PC-3 (cell line): ENCODE results near the gene SLC9A3. TPM values are rescaled to one million over a fixed set of nuclear protein-coding genes. Genes with fewer than 3 reads are reported as not detected.

Source experiments
- ATAC-seq: fragments of 200-7000 bp; cut with Tn5 transposase; 2 replicates; pipeline ENCODE4 v1.9.1; 2020; ENCODE audit warnings: mild to moderate bottlenecking, moderate library complexity
- BruUV-seq: library from RNA; stranded (reverse); fragments of 400-500 nt; replicated peaks from 2 replicates; lab custom pipeline; 2021; lab: Mats Ljungman, UMichigan
- CTCF ChIA-PET: fragments of 300-600 bp; sonication (Branson Sonifier 250); formaldehyde crosslinking; loops from one replicate; lab custom pipeline; 2022; ENCODE audit warnings: antibody characterized with exemption; lab: Charles Lee
- POLR2A ChIA-PET: fragments of 300-600 bp; sonication (Branson Sonifier 250); formaldehyde crosslinking; loops from one replicate; lab custom pipeline; 2022; ENCODE audit warnings: antibody characterized with exemption; ENCODE audit not compliant: unreplicated experiment; lab: Charles Lee
- DNase-seq: peaks from one replicate; pipeline ENCODE4 v3.0.0-alpha.2; 2015
- H2AFZ ChIP-seq: fragments of 300-600 bp; sonication (generic); 2 replicates; pipeline ENCODE4 v1.6.0; 2016; ENCODE audit warnings: antibody characterized with exemption, low read length
- H3F3A ChIP-seq: fragments of 300-600 bp; sonication (generic); one replicate; pipeline ENCODE4 v1.6.0; 2017; ENCODE audit warnings: antibody characterized with exemption, low read length, control low read depth, mild to moderate bottlenecking; ENCODE audit not compliant: unreplicated experiment
- H3K27ac ChIP-seq: fragments of 300-600 bp; sonication (generic); 2 replicates; pipeline ENCODE4 v1.5.1; 2016; ENCODE audit warnings: mild to moderate bottlenecking, low read length
- H3K27me3 ChIP-seq: fragments of 300-600 bp; sonication (generic); 2 replicates; pipeline ENCODE4 v1.6.1; 2016; ENCODE audit warnings: low read length, mixed read lengths
- H3K36me3 ChIP-seq: fragments of 300-600 bp; sonication (generic); 2 replicates; pipeline ENCODE4 v1.6.1; 2016; ENCODE audit warnings: low read depth, mixed run types, low read length, mixed read lengths
- H3K4me1 ChIP-seq: fragments of 300-600 bp; sonication (generic); 2 replicates; pipeline ENCODE4 v1.5.1; 2016; ENCODE audit warnings: low read length; ENCODE audit not compliant: insufficient read depth
- H3K4me2 ChIP-seq: fragments of 300-600 bp; sonication (generic); 2 replicates; pipeline ENCODE4 v1.6.0; 2016; ENCODE audit warnings: low read length
- H3K4me3 ChIP-seq: fragments of 300-600 bp; sonication (generic); 2 replicates; pipeline ENCODE4 v1.5.1; 2016; ENCODE audit warnings: mild to moderate bottlenecking, low read length, mixed read lengths
- H3K79me2 ChIP-seq: fragments of 300-600 bp; sonication (generic); 2 replicates; pipeline ENCODE4 v1.6.1; 2017; ENCODE audit warnings: low read length, mixed read lengths
- H3K9ac ChIP-seq: fragments of 300-600 bp; sonication (generic); 2 replicates; pipeline ENCODE4 v1.6.0; 2016; ENCODE audit warnings: mild to moderate bottlenecking, low read length
- H3K9me2 ChIP-seq: fragments of 300-600 bp; sonication (generic); replicated peaks from 2 replicates; pipeline ENCODE4 v1.6.1; 2016; ENCODE audit warnings: mixed run types, low read length, mixed read lengths
- H3K9me3 ChIP-seq: fragments of 300-600 bp; sonication (generic); 2 replicates; pipeline ENCODE4 v1.6.1; 2016; ENCODE audit warnings: low read length, mixed read lengths
- H4K20me1 ChIP-seq: fragments of 300-600 bp; sonication (generic); 2 replicates; pipeline ENCODE4 v1.6.1; 2016; ENCODE audit warnings: low read length, mixed read lengths
- EZH2 ChIP-seq: fragments of 300-600 bp; sonication (generic); IDR thresholded peaks from one replicate; pipeline ENCODE4 v1.6.1; 2017; ENCODE audit warnings: antibody characterized with exemption, mild to moderate bottlenecking, low read length; ENCODE audit not compliant: unreplicated experiment
- EZH2phosphoT487 ChIP-seq: fragments of 300-600 bp; sonication (generic); IDR thresholded peaks from 2 replicates; pipeline ENCODE4 v1.6.1; 2018; ENCODE audit warnings: mild to moderate bottlenecking, antibody characterized with exemption, low read length, borderline replicate concordance
- intact Hi-C: fragments of 100-400 bp; cut with micrococcal nuclease; formaldehyde crosslinking; loops from 2 replicates; pipeline ENCODE4 v1.9.0; 2023
- total RNA-seq: library from RNA; depleted of rRNA; stranded (reverse); fragments of >200 nt; gene quantifications from 2 replicates; pipeline ENCODE4 v1.2.3, GENCODE V29; 2014
- TF ChIP-seq, protein P1 (sequence below): fragments of 300-600 bp; sonication (generic); conservative IDR thresholded peaks from 2 replicates; pipeline ENCODE4 v1.5.1; 2017; ENCODE audit warnings: antibody characterized with exemption, low read depth, mild to moderate bottlenecking, low read length

SLC9A3 gene
- total RNA-seq, 1 experiment from 2014 or later = 4.9 TPM

DNA sequence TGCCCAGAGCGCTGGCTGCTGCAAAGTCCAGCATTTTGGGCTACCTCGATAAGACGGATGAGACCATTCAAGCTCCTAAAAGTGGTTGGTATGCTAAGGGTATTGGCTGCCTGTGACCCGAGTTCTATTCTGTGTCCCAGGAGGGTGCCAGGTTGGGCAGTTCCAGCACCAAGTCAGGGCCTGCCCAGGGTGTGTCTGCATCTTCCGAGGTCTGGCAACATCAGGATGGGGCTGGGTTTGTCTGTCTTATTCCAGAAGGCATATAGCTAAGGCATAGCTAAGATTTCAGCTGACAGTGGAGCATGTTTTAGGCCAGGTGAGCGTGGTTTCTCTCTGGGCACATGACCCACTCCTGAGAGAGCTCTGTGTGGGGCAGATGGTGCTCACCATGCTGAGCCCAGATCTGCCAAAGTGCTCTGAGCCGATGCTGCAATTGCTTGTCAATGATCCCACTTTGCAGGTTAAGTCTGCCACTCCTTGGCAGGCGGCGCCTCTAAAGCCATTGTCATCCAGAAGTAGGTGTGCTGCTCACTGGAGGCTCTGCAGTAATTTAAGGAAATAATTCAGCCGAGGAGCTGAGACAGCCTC lies 7.8 kb downstream of the SLC9A3 start:
- ChIA-PET CTCF (no interaction called here), POLR2A (no interaction called here)
- Histone ChIP-seq H3K4me2 (no peak overlapping the region), H2AFZ (no peak overlapping the region), H3K4me3 (no peak overlapping the region), H3K27me3 (peaks cover 21% of the 10 kb centered on the region), H3K9me3 (no peaks in the 10 kb centered on the region), H3K9me2 (no peaks in the 10 kb centered on the region), H3K27ac (no peak overlapping the region), H3F3A (no peaks in the 10 kb centered on the region), H3K9ac (no peak overlapping the region), H3K79me2 (no peaks in the 10 kb centered on the region), H3K4me1 (no peaks in the 10 kb centered on the region), H4K20me1 (no peaks in the 10 kb centered on the region), H3K36me3 (no peaks in the 10 kb centered on the region)
- BruUV-seq = no TSS peak
- intact Hi-C loops = no loop called here
- DNase-seq (no peak), ATAC-seq (no peak)
- TF ChIP-seq, protein P1, sequence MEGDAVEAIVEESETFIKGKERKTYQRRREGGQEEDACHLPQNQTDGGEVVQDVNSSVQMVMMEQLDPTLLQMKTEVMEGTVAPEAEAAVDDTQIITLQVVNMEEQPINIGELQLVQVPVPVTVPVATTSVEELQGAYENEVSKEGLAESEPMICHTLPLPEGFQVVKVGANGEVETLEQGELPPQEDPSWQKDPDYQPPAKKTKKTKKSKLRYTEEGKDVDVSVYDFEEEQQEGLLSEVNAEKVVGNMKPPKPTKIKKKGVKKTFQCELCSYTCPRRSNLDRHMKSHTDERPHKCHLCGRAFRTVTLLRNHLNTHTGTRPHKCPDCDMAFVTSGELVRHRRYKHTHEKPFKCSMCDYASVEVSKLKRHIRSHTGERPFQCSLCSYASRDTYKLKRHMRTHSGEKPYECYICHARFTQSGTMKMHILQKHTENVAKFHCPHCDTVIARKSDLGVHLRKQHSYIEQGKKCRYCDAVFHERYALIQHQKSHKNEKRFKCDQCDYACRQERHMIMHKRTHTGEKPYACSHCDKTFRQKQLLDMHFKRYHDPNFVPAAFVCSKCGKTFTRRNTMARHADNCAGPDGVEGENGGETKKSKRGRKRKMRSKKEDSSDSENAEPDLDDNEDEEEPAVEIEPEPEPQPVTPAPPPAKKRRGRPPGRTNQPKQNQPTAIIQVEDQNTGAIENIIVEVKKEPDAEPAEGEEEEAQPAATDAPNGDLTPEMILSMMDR = no peak
- TF ChIP-seq EZH2 (no peak), EZH2phosphoT487 (no peak)

DNA sequence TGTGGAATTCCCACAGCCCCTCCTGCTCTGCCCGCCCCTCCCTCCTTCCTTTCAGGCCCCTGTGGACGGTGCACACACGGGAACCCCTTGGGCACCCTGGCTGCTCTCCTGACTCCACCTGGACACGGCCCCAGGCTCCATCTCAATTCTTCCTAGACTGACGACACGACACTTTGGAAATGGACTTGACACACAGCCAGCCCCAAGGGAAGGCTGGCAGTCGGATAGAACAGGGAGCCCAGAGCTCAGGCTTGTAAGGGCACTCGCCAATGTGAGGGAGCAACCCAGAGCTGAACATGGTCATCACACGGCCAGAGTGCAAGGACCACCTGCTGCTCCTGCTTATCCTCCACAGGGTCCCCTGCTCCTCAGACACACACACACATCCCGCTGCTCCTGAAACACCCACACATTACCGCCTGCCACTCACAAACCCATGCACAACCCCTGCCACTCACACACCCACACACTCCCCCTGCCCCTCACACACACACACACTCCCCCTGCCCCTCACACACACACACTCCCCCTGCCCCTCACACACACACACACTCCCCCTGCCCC lies 8.9 kb downstream of the SLC9A3 start:
- Histone ChIP-seq H3K4me1 (no peaks in the 10 kb centered on the region), H3K27me3 (peaks cover 21% of the 10 kb centered on the region), H3K9ac (no peak overlapping the region), H3K4me2 (no peak overlapping the region), H4K20me1 (no peaks in the 10 kb centered on the region), H3K36me3 (no peaks in the 10 kb centered on the region), H2AFZ (no peak overlapping the region), H3F3A (no peaks in the 10 kb centered on the region), H3K4me3 (no peak overlapping the region), H3K27ac (no peak overlapping the region), H3K79me2 (no peaks in the 10 kb centered on the region), H3K9me2 (no peaks in the 10 kb centered on the region), H3K9me3 (no peaks in the 10 kb centered on the region)
- BruUV-seq = no TSS peak
- DNase-seq (no peak), ATAC-seq (no peak)
- ChIA-PET CTCF (no interaction called here), POLR2A (no interaction called here)
- intact Hi-C loops = no loop called here
- TF ChIP-seq, protein P1 = no peak
- TF ChIP-seq EZH2 (no peak), EZH2phosphoT487 (no peak)

DNA sequence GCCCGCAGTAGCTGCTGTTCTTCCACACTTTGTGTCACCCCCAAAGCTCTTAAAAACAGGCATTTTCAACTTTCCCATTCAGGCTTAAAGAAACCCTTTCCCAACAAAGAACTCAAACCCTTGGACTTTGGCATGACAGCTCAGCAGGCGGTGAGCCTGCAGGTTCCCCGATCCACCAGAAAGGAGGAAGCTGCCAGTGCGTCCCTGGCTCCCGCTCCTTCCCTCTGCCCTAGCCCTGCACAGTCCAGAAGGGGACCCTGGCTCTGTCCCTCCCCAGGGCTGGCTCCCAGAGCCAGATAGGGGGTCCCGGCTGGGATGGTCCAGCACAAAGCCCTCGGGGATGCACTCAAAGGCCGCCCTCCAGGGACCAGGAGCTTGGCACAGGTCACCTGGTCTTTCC lies 9.6 kb downstream of the SLC9A3 start:
- no peak overlapping the region for H3K9ac ChIP-seq
- H4K20me1 ChIP-seq = no peaks in the 10 kb centered on the region
- no peaks in the 10 kb centered on the region for H3K36me3 ChIP-seq
- POLR2A ChIA-PET = no interaction called here
- H3K27ac ChIP-seq = no peak overlapping the region
- BruUV-seq = no TSS peak
- H3K79me2 ChIP-seq = no peaks in the 10 kb centered on the region
- TF ChIP-seq EZH2 = no peak
- TF ChIP-seq, protein P1 = no peak
- no peak for TF ChIP-seq EZH2phosphoT487
- H3F3A ChIP-seq = no peaks in the 10 kb centered on the region
- CTCF ChIA-PET = no interaction called here
- ATAC-seq (no peak), DNase-seq (no peak)
- no peak overlapping the region for H2AFZ ChIP-seq
- H3K4me1 ChIP-seq = no peaks in the 10 kb centered on the region
- H3K27me3 ChIP-seq = peaks cover 21% of the 10 kb centered on the region
- intact Hi-C loops = no loop called here
- H3K4me3 ChIP-seq = no peak overlapping the region
- H3K4me2 ChIP-seq = no peak overlapping the region
- H3K9me3 ChIP-seq = no peaks in the 10 kb centered on the region
- H3K9me2 ChIP-seq = no peaks in the 10 kb centered on the region
